CD4-positive, alpha-beta T cell (primary cell): ENCODE data around the gene RAB28. TPM values are rescaled to one million over a fixed set of nuclear protein-coding genes. Genes with fewer than 3 reads are reported as not detected.

Experiments
- ATAC-seq: fragments of 200-7000 bp; cut with Tn5 transposase; one replicate; pipeline ENCODE4 v1.10.0; 2022; ENCODE audit warnings: mild to moderate bottlenecking; ENCODE audit not compliant: poor library complexity
- CTCF ChIA-PET: fragments of 350-600 bp; sonication (Branson Sonifier 250); formaldehyde crosslinking; loops from one replicate; lab custom pipeline; 2021; ENCODE audit warnings: antibody characterized with exemption, inconsistent platforms; lab: Charles Lee
- POLR2A ChIA-PET: fragments of 350-600 bp; sonication (Branson Sonifier 250); formaldehyde crosslinking; loops from one replicate; lab custom pipeline; 2021; ENCODE audit warnings: antibody characterized with exemption, inconsistent platforms; lab: Charles Lee
- DNase-seq, 14 experiments: peaks; one replicate each; pipeline ENCODE4 v3.0.0-alpha.2; 2013 to 2020; ENCODE audit warnings: mixed read lengths in 2 of 14
- H3K27ac ChIP-seq, 2 donors: one replicate each; pipeline versions ENCODE4 v1.5.1 to v1.7.0; 2013; ENCODE audit warnings: low read length in 2 of 2, low read depth in 1 of 2, mild to moderate bottlenecking in 1 of 2
- H3K27me3 ChIP-seq, 2 experiments: 1 replicate in 1 of 2; 2 replicates in 1 of 2; pipeline versions ENCODE4 v1.6.1 to v1.7.0; 2013; ENCODE audit warnings: low read length in 2 of 2, control low read depth in 1 of 2, mild to moderate bottlenecking in 1 of 2, moderate library complexity in 1 of 2; ENCODE audit not compliant: insufficient read depth in 2 of 2, control insufficient read depth in 1 of 2
- H3K36me3 ChIP-seq: one replicate; pipeline ENCODE4 v1.6.1; 2013; ENCODE audit warnings: low read length, control low read depth; ENCODE audit not compliant: insufficient read depth
- H3K4me1 ChIP-seq: one replicate; pipeline ENCODE4 v1.6.1; 2013; ENCODE audit warnings: low read length, control low read depth; ENCODE audit not compliant: insufficient read depth
- H3K4me3 ChIP-seq: one replicate; pipeline ENCODE4 v1.5.1; 2013; ENCODE audit warnings: mild to moderate bottlenecking, low read length, moderate library complexity
- H3K9me3 ChIP-seq, 2 experiments: 1 replicate in 1 of 2; 2 replicates in 1 of 2; pipeline versions ENCODE4 v1.6.1 to v1.7.0; 2013; ENCODE audit warnings: low read length in 2 of 2, mild to moderate bottlenecking in 2 of 2, control low read depth in 1 of 2, moderate library complexity in 1 of 2; ENCODE audit not compliant: control insufficient read depth in 1 of 2, insufficient read depth in 1 of 2
- H3K27ac Mint-ChIP-seq: one replicate; pipeline ENCODE4 v1.8.0; 2020; ENCODE audit warnings: mixed read lengths
- H3K27me3 Mint-ChIP-seq: one replicate; pipeline ENCODE4 v1.8.0; 2021; ENCODE audit warnings: mixed read lengths
- H3K36me3 Mint-ChIP-seq: one replicate; pipeline ENCODE4 v1.8.0; 2021; ENCODE audit warnings: low read depth, mixed read lengths
- H3K4me1 Mint-ChIP-seq: one replicate; pipeline ENCODE4 v1.8.0; 2021; ENCODE audit warnings: low read depth, mixed read lengths
- H3K4me3 Mint-ChIP-seq: one replicate; pipeline ENCODE4 v1.8.0; 2020; ENCODE audit warnings: mild to moderate bottlenecking, mixed read lengths
- H3K9me3 Mint-ChIP-seq: one replicate; pipeline ENCODE4 v1.8.0; 2020; ENCODE audit warnings: mixed read lengths
- CTCF ChIP-seq: fragments of 200-600 bp; IDR thresholded peaks from one replicate; pipeline ENCODE4 v1.8.0; 2022; ENCODE audit warnings: antibody characterized with exemption, mild to moderate bottlenecking
- intact Hi-C, 2 experiments: fragments of 100-400 bp; cut with DNase I in 1 of 2; cut with micrococcal nuclease in 1 of 2; formaldehyde crosslinking; loops; one replicate each; pipeline versions ENCODE4 v1.15.1 to v1.9.0; 2023 to 2025; cut with DNase I, micrococcal nuclease
- total RNA-seq, 174 experiments: library from RNA in 2 of 174; stranded (reverse) in 2 of 174; gene quantifications; one replicate each; pipeline ENCODE4 v1.2.3 and lab custom pipeline; 2021 to 2026

Gene RAB28
- total RNA-seq, 2 experiments from 2014 or later: 3.9 to 4.2 TPM

- no peak for ATAC-seq
- peaks cover 52% of the 10 kb centered on the region for H3K36me3 Mint-ChIP-seq
These were observed 68.9 kb downstream of the RAB28 start for GRCh38 chr4:13415068-13415785.

GRCh38 chr4:13413729-13414437 is 70.3 kb downstream of the RAB28 start:
- Mint-ChIP-seq H3K4me1 (peaks cover 30% of the 10 kb centered on the region), H3K27me3 (no peaks in the 10 kb centered on the region), H3K36me3 (peaks cover 52% of the 10 kb centered on the region), H3K27ac (no peak overlapping the region), H3K4me3 (no peak overlapping the region), H3K9me3 (peaks cover 4% of the 10 kb centered on the region)
- DNase-seq: no peak
- intact Hi-C loops: no loop called here
- Histone ChIP-seq H3K4me3 (no peak overlapping the region), H3K4me1 (no peaks in the 10 kb centered on the region), H3K27ac (no peak overlapping the region), H3K9me3 (peaks cover 0 to 12% of the 10 kb centered on the region in 2 experiments), H3K36me3 (no peaks in the 10 kb centered on the region), H3K27me3 (no peaks in the 10 kb centered on the region)
- TF ChIP-seq CTCF: no peak
- no peak for ATAC-seq
- CTCF ChIA-PET: no interaction called here
- POLR2A ChIA-PET: no interaction called here

More at GRCh38 chr4:13415068-13415785, 68.9 kb downstream of the RAB28 start:
- no peak overlapping the region for H3K27ac Mint-ChIP-seq
- DNase-seq: peak in 1 of 14 experiments; percentile 4
- Histone ChIP-seq H3K4me3 (no peak overlapping the region), H3K9me3 (peaks cover 0 to 12% of the 10 kb centered on the region in 2 experiments), H3K27me3 (no peaks in the 10 kb centered on the region), H3K4me1 (no peaks in the 10 kb centered on the region), H3K36me3 (no peaks in the 10 kb centered on the region), H3K27ac (no peak overlapping the region)
- ChIA-PET CTCF (no interaction called here), POLR2A (no interaction called here)
- no peaks in the 10 kb centered on the region for H3K9me3 Mint-ChIP-seq
- peaks cover 38% of the 10 kb centered on the region for H3K4me1 Mint-ChIP-seq
- H3K4me3 Mint-ChIP-seq: no peak overlapping the region
- TF ChIP-seq CTCF: no peak
- H3K27me3 Mint-ChIP-seq: no peaks in the 10 kb centered on the region
- intact Hi-C loops: no loop called here

GRCh38 chr4:13411942-13412341 is 72.2 kb downstream of the RAB28 start:
- POLR2A ChIA-PET: no interaction called here
- no peaks in the 10 kb centered on the region for H3K36me3 ChIP-seq
- peaks cover 0 to 9% of the 10 kb centered on the region in 2 experiments for H3K9me3 ChIP-seq
- no peak overlapping the region for H3K27ac Mint-ChIP-seq
- no peaks in the 10 kb centered on the region for H3K4me1 ChIP-seq
- H3K27ac ChIP-seq: no peak overlapping the region
- H3K9me3 Mint-ChIP-seq: peaks cover 4% of the 10 kb centered on the region
- DNase-seq (no peak), ATAC-seq (no peak)
- H3K4me3 ChIP-seq: no peak overlapping the region
- no peak for TF ChIP-seq CTCF
- CTCF ChIA-PET: no interaction called here
- no peaks in the 10 kb centered on the region for H3K27me3 ChIP-seq
- H3K36me3 Mint-ChIP-seq: peaks cover 46% of the 10 kb centered on the region
- intact Hi-C loops: no loop called here
- H3K4me3 Mint-ChIP-seq: no peak overlapping the region
- peaks cover 22% of the 10 kb centered on the region for H3K4me1 Mint-ChIP-seq
- no peaks in the 10 kb centered on the region for H3K27me3 Mint-ChIP-seq
